Prostate gland (tissue), 2 donors: Measurements from ENCODE around the gene EXOSC7. TPM values are rescaled to one million over a fixed set of nuclear protein-coding genes. Genes with fewer than 3 reads are reported as not detected.
"Not testable (repeated sequence)": the region's sequence is repeated elsewhere in the genome, so short reads cannot be mapped to it uniquely, and the experiment has no call there.

ENCODE experiments used
- DNase-seq: peaks from one replicate; pipeline ENCODE4 v3.0.0-alpha.2; 2019; ENCODE audit warnings: low spot score
- H3K27ac ChIP-seq, 2 donors: fragments of 200-600 bp; sonication (generic); 2 replicates each; pipeline ENCODE4 v1.5.1; 2017 to 2019
- H3K27me3 ChIP-seq: fragments of 200-600 bp; sonication (generic); replicated peaks from 2 replicates; pipeline ENCODE4 v1.5.1; 2019; ENCODE audit not compliant: insufficient read depth
- H3K36me3 ChIP-seq, 2 donors: fragments of 200-600 bp; sonication (generic); 1 replicate in 1 of 2; 2 replicates in 1 of 2; pipeline versions ENCODE4 v1.5.1 to v1.8.1; 2017 to 2019
- H3K4me1 ChIP-seq: fragments of 200-600 bp; sonication (generic); replicated peaks from 2 replicates; pipeline ENCODE4 v1.5.1; 2019
- H3K4me3 ChIP-seq, 2 donors: fragments of 200-600 bp; sonication (generic); 2 replicates each; pipeline ENCODE4 v1.5.1; 2017 to 2019
- H3K9me3 ChIP-seq: fragments of 200-600 bp; sonication (generic); 2 replicates; pipeline ENCODE4 v1.5.1; 2017
- CTCF ChIP-seq, 4 experiments: fragments of 200-600 bp in 2 of 4; fragments of 450-650 bp in 2 of 4; sonication (generic) in 2 of 4; IDR thresholded peaks; 1 replicate in 3 of 4; 2 replicates in 1 of 4; pipeline ENCODE4 v1.5.1; 2016 to 2019; ENCODE audit warnings: antibody characterized with exemption in 4 of 4, mild to moderate bottlenecking in 2 of 4, moderate library complexity in 2 of 4
- POLR2A ChIP-seq: fragments of 450-650 bp; IDR thresholded peaks from one replicate; pipeline ENCODE4 v1.6.1; 2016; ENCODE audit warnings: antibody characterized with exemption, mild to moderate bottlenecking
- POLR2AphosphoS5 ChIP-seq: sonication (generic); formaldehyde crosslinking; IDR thresholded peaks from one replicate; pipeline ENCODE4 v1.6.1; 2017; ENCODE audit warnings: antibody characterized with exemption
- WGBS: methylation state at CpG from one replicate; pipeline ENCODE4 v1.1.5; 2018; 5-methylcytosine and 5-hydroxymethylcytosine counted together
- intact Hi-C: fragments of 100-400 bp; cut with DNase I; formaldehyde crosslinking; loops from one replicate; pipeline ENCODE4 v1.14.2; 2022
- total RNA-seq, 2 donors: library from RNA; depleted of rRNA; stranded (reverse); fragments of >200 nt; gene quantifications; one replicate each; pipeline ENCODE4 v1.1.0, GENCODE V29; 2016

EXOSC7 gene
- total RNA-seq, 2 donors from 2014 or later, result 55.2 to 56.2 TPM

GRCh38 chr3:45042162-45042561 is 66.1 kb downstream of the EXOSC7 start:
- DNase-seq, result no peak
- H3K27ac ChIP-seq, result no peak overlapping the region

GRCh38 chr3:45043728-45044299 is 67.8 kb downstream of the EXOSC7 start:
- H3K4me3 ChIP-seq, result no peak overlapping the region
- no peak for DNase-seq
- H3K27me3 ChIP-seq, result no peaks in the 10 kb centered on the region
- intact Hi-C loops, result loop anchor here (2.0 kb wide), 1 partner anchor 455 kb away; no protein-coding TSS in a partner anchor
- 68% methylated on average over 2 of the region's 2 CpGs for WGBS
- peak in 1 of 4 experiments; percentile 34 for TF ChIP-seq CTCF (IDR thresholded peaks at IDR 0.05)
- TF ChIP-seq POLR2AphosphoS5, result no peak
- H3K27ac ChIP-seq, result no peak overlapping the region
- no peaks in the 10 kb centered on the region for H3K36me3 ChIP-seq
- no peaks in the 10 kb centered on the region for H3K9me3 ChIP-seq
- H3K4me1 ChIP-seq, result no peaks in the 10 kb centered on the region

More at GRCh38 chr3:45042162-45042561, 66.1 kb downstream of the EXOSC7 start:
- no peaks in the 10 kb centered on the region for H3K27me3 ChIP-seq
- no peak overlapping the region for H3K4me3 ChIP-seq
- WGBS, result 66% methylated on average over 3 of the region's 3 CpGs
- no peaks in the 10 kb centered on the region for H3K4me1 ChIP-seq
- no peak for TF ChIP-seq POLR2A
- TF ChIP-seq CTCF (IDR thresholded peaks at IDR 0.05), result no peak
- TF ChIP-seq POLR2AphosphoS5, result no peak
- H3K36me3 ChIP-seq, result no peaks in the 10 kb centered on the region
- H3K9me3 ChIP-seq, result no peaks in the 10 kb centered on the region
- intact Hi-C loops, result loop anchor here (2.0 kb wide), 1 partner anchor 457 kb away; no protein-coding TSS in a partner anchor

- no peaks in the 10 kb centered on the region for H3K4me1 ChIP-seq
- H3K27ac ChIP-seq, result no peak overlapping the region
- no peaks in the 10 kb centered on the region for H3K9me3 ChIP-seq
- H3K27me3 ChIP-seq, result no peaks in the 10 kb centered on the region
- WGBS, result 55% methylated on average over 4 of the region's 4 CpGs
- intact Hi-C loops, result no loop called here
- no peak for TF ChIP-seq CTCF (IDR thresholded peaks at IDR 0.05)
- no peak for TF ChIP-seq POLR2AphosphoS5
- no peak for TF ChIP-seq POLR2A
- H3K36me3 ChIP-seq, result no peaks in the 10 kb centered on the region
- no peak for DNase-seq
- H3K4me3 ChIP-seq, result no peak overlapping the region
Observed at GRCh38 chr3:45048244-45048643, 72.2 kb downstream of the EXOSC7 start.

GRCh38 chr3:45049807-45050206 is 73.8 kb downstream of the EXOSC7 start:
- H3K4me1 ChIP-seq, result no peaks in the 10 kb centered on the region
- no peak for TF ChIP-seq CTCF (IDR thresholded peaks at IDR 0.05)
- no peak for TF ChIP-seq POLR2A
- no peak for TF ChIP-seq POLR2AphosphoS5
- H3K27me3 ChIP-seq, result no peaks in the 10 kb centered on the region
- H3K9me3 ChIP-seq, result no peaks in the 10 kb centered on the region
- H3K27ac ChIP-seq, result no peak overlapping the region
- intact Hi-C loops, result no loop called here
- no peak overlapping the region for H3K4me3 ChIP-seq
- no peak for DNase-seq
- H3K36me3 ChIP-seq, result no peaks in the 10 kb centered on the region
- WGBS, result 87% methylated on average over 4 of the region's 4 CpGs

GRCh38 chr3:45051685-45052084 is 75.6 kb downstream of the EXOSC7 start:
- H3K4me1 ChIP-seq, result peaks cover 6% of the 10 kb centered on the region
- no peaks in the 10 kb centered on the region for H3K36me3 ChIP-seq
- WGBS, result 97% methylated on average over 6 of the region's 6 CpGs
- no peaks in the 10 kb centered on the region for H3K27me3 ChIP-seq
- H3K27ac ChIP-seq, result no peak overlapping the region
- intact Hi-C loops, result no loop called here
- TF ChIP-seq POLR2AphosphoS5 (no peak), CTCF (IDR thresholded peaks at IDR 0.05) (no peak), POLR2A (no peak)
- H3K9me3 ChIP-seq, result no peaks in the 10 kb centered on the region
- no peak for DNase-seq
- H3K4me3 ChIP-seq, result no peak overlapping the region

- intact Hi-C loops, H3K4me3 ChIP-seq, H3K27ac ChIP-seq, H3K36me3 ChIP-seq, H3K4me1 ChIP-seq, H3K9me3 ChIP-seq, H3K27me3 ChIP-seq, DNase-seq: not testable (repeated sequence)
- 27% methylated on average over 1 of the region's 1 CpG for WGBS
Observed at GRCh38 chr3:45053805-45054195, 77.8 kb downstream of the EXOSC7 start.
